ENCODE data around the gene PDE4B. TPM values are rescaled to one million over a fixed set of nuclear protein-coding genes. Genes with fewer than 3 reads are reported as not detected.

The PDE4B gene
- total RNA-seq, 1 experiment from 2014 or later: 1.4 TPM

- no peak for TF ChIP-seq EZH2phosphoT487 (IDR thresholded peaks at IDR 0.05; ENCODE audit: borderline replicate concordance, low read length)
- no peak for TF ChIP-seq CTCF (conservative IDR thresholded peaks at IDR 0.05; ENCODE audit: low read depth, low read length)
- no peak for TF ChIP-seq EZH2 (IDR thresholded peaks at IDR 0.05; ENCODE audit: low read length, unreplicated experiment)
- no peak overlapping the region for H3K4me2 ChIP-seq (ENCODE audit: low read length)
- no peak overlapping the region for H3K4me3 ChIP-seq (ENCODE audit: low read length)
- H3K27me3 ChIP-seq (ENCODE audit: low read length): peaks cover 9% of the 10 kb centered on the region; the same call in 1 of the 2 replicates
- H3K79me2 ChIP-seq (ENCODE audit: low read length): no peaks in the 10 kb centered on the region
- no peak for ATAC-seq
- H3K27ac ChIP-seq (ENCODE audit: low read length): no peak overlapping the region
- no peaks in the 10 kb centered on the region for H3K9me2 ChIP-seq (replicated peaks; ENCODE audit: low read length)
- no peaks in the 10 kb centered on the region for H3F3A ChIP-seq (ENCODE audit: low read length, unreplicated experiment)
- no peak overlapping the region for H3K9ac ChIP-seq (ENCODE audit: low read length)
- no peaks in the 10 kb centered on the region for H3K36me3 ChIP-seq (ENCODE audit: low read depth, low read length)
- BruUV-seq (replicated peaks): no TSS peak
- CTCF ChIA-PET: no interaction called here
- H2AFZ ChIP-seq (ENCODE audit: low read length): no peak overlapping the region
- intact Hi-C loops (cut with micrococcal nuclease): loop anchor here (10.0 kb wide), 1 partner anchor 232 kb away; no protein-coding TSS in a partner anchor
- H4K20me1 ChIP-seq (ENCODE audit: low read length): no peaks in the 10 kb centered on the region
- POLR2A ChIA-PET (ENCODE audit: unreplicated experiment): no interaction called here
- no peak for DNase-seq
- H3K4me1 ChIP-seq (ENCODE audit: insufficient read depth, low read length): no peaks in the 10 kb centered on the region; the same call in 1 of the 2 replicates
- peaks cover 4% of the 10 kb centered on the region; the same call in 1 of the 2 replicates for H3K9me3 ChIP-seq (ENCODE audit: low read length)
These were observed 153.7 kb downstream of the PDE4B start for GRCh38 chr1:65946376-65946775.

- TF ChIP-seq CTCF (conservative IDR thresholded peaks at IDR 0.05; ENCODE audit: low read depth, low read length): no peak
- TF ChIP-seq EZH2phosphoT487 (IDR thresholded peaks at IDR 0.05; ENCODE audit: borderline replicate concordance, low read length): no peak
- TF ChIP-seq EZH2 (IDR thresholded peaks at IDR 0.05; ENCODE audit: low read length, unreplicated experiment): no peak
- Histone ChIP-seq H3K4me1 (ENCODE audit: insufficient read depth, low read length) (no peaks in the 10 kb centered on the region; the same call in 1 of the 2 replicates), H4K20me1 (ENCODE audit: low read length) (no peaks in the 10 kb centered on the region), H3K4me3 (ENCODE audit: low read length) (no peak overlapping the region), H3K9ac (ENCODE audit: low read length) (no peak overlapping the region), H3K36me3 (ENCODE audit: low read depth, low read length) (no peaks in the 10 kb centered on the region), H3K9me2 (replicated peaks; ENCODE audit: low read length) (no peaks in the 10 kb centered on the region), H3K4me2 (ENCODE audit: low read length) (no peak overlapping the region), H3K27ac (ENCODE audit: low read length) (no peak overlapping the region), H2AFZ (ENCODE audit: low read length) (no peak overlapping the region), H3K27me3 (ENCODE audit: low read length) (peaks cover 5% of the 10 kb centered on the region; the same call in 1 of the 2 replicates), H3K79me2 (ENCODE audit: low read length) (no peaks in the 10 kb centered on the region), H3F3A (ENCODE audit: low read length, unreplicated experiment) (no peaks in the 10 kb centered on the region), H3K9me3 (ENCODE audit: low read length) (peaks cover 4% of the 10 kb centered on the region; the same call in 1 of the 2 replicates)
- CTCF ChIA-PET: no interaction called here
- no TSS peak for BruUV-seq (replicated peaks)
- intact Hi-C loops (cut with micrococcal nuclease): loop anchor here (10.0 kb wide), 1 partner anchor 232 kb away; no protein-coding TSS in a partner anchor
- ATAC-seq: no peak
- DNase-seq: peak; percentile 23
- POLR2A ChIA-PET (ENCODE audit: unreplicated experiment): no interaction called here
These were observed 154.3 kb downstream of the PDE4B start for GRCh38 chr1:65946960-65947359.

GRCh38 chr1:65948609-65949229 lies 156.0 kb downstream of the PDE4B start:
- Histone ChIP-seq H3K4me1 (ENCODE audit: insufficient read depth, low read length) (no peaks in the 10 kb centered on the region; the same call in 1 of the 2 replicates), H3K27ac (ENCODE audit: low read length) (no peak overlapping the region), H4K20me1 (ENCODE audit: low read length) (no peaks in the 10 kb centered on the region), H3K9me2 (replicated peaks; ENCODE audit: low read length) (no peaks in the 10 kb centered on the region), H3F3A (ENCODE audit: low read length, unreplicated experiment) (no peaks in the 10 kb centered on the region), H3K4me3 (ENCODE audit: low read length) (no peak overlapping the region), H3K9me3 (ENCODE audit: low read length) (no peaks in the 10 kb centered on the region), H2AFZ (ENCODE audit: low read length) (no peak overlapping the region), H3K36me3 (ENCODE audit: low read depth, low read length) (no peaks in the 10 kb centered on the region), H3K9ac (ENCODE audit: low read length) (no peak overlapping the region), H3K79me2 (ENCODE audit: low read length) (no peaks in the 10 kb centered on the region), H3K4me2 (ENCODE audit: low read length) (no peak overlapping the region), H3K27me3 (ENCODE audit: low read length) (peaks cover 4% of the 10 kb centered on the region; the same call in 1 of the 2 replicates)
- intact Hi-C loops (cut with micrococcal nuclease): loop anchor here (10.0 kb wide), 1 partner anchor 234 kb away; no protein-coding TSS in a partner anchor
- DNase-seq (peak; percentile 64), ATAC-seq (0 out of 2 replicates have a peak, but pooled peaks have one; percentile 27)
- BruUV-seq (replicated peaks): no TSS peak
- ChIA-PET POLR2A (ENCODE audit: unreplicated experiment) (no interaction called here), CTCF (no interaction called here)
- TF ChIP-seq CTCF (conservative IDR thresholded peaks at IDR 0.05; ENCODE audit: low read depth, low read length) (peak; percentile 70), EZH2phosphoT487 (IDR thresholded peaks at IDR 0.05; ENCODE audit: borderline replicate concordance, low read length) (no peak), EZH2 (IDR thresholded peaks at IDR 0.05; ENCODE audit: low read length, unreplicated experiment) (no peak)

Measured in PC-3 (cell line).